H1 (cell line): Measurements from ENCODE around the gene CAMSAP3. TPM values are rescaled to one million over a fixed set of nuclear protein-coding genes. Genes with fewer than 3 reads are reported as not detected.

Experiments
- CBX8 ChIP-seq: fragments of 300-800, 300-1000 bp; sonication (generic); IDR thresholded peaks from 2 replicates; pipeline ENCODE4 v1.7.1; 2016; ENCODE audit warnings: low read depth, low read length, borderline replicate concordance
- RAD21 ChIP-seq, 2 experiments: IDR thresholded peaks in 1 of 2; conservative IDR thresholded peaks in 1 of 2; 2 replicates each; pipeline ENCODE4 v1.6.1; 2011; ENCODE audit warnings: low read depth in 2 of 2, low read length in 2 of 2, improper control_type of control experiment in 1 of 2, inconsistent platforms in 1 of 2, mild to moderate bottlenecking in 1 of 2, moderate library complexity in 1 of 2
- TBP ChIP-seq: IDR thresholded peaks from 2 replicates; pipeline ENCODE4 v1.6.1; 2011; ENCODE audit warnings: low read depth, low read length, improper control_type of control experiment
- polyA plus RNA-seq, 7 experiments: library from polyadenylated mRNA; depleted of rRNA in 3 of 7; stranded (reverse) in 5 of 7; unstranded in 2 of 7; fragments of >200 nt in 5 of 7; fragments of 200-250 nt in 2 of 7; gene quantifications; 1 replicate in 5 of 7; 2 replicates in 1 of 7; 4 replicates in 1 of 7; pipeline versions ENCODE4 v1.2.1 to v1.2.3, GENCODE V29; 2011 to 2013; ENCODE audit warnings: missing spikeins in 2 of 7, mixed read lengths in 2 of 7
- total RNA-seq: library from RNA; stranded (reverse); fragmentation: NEBNext Ultra II Directional; extraction: Animal tissue kit (Norgen Biotek cat#: 25700); gene quantifications from 2 replicates; pipeline ENCODE4 v1.2.1, GENCODE V29; 2021

The CAMSAP3 gene
- total and polyA plus RNA-seq, 2 of the 8 experiments (the other 6 are each of a cell fraction or from before 2014, with no cell fraction given): 11.4 to 30.4 TPM

- no peak for TF ChIP-seq RAD21 (IDR thresholded peaks at IDR 0.05 in 1 of 2, conservative IDR thresholded peaks at IDR 0.05 in 1 of 2; ENCODE audit: low read depth in 2 of 2, low read length in 2 of 2)
- no peak for TF ChIP-seq TBP
- no peak for TF ChIP-seq CBX8
These were observed 42.9 kb upstream of the CAMSAP3 start (continued) for GRCh38 chr19:7552781-7553180.
